ENCODE results near the gene EID1.
"Not testable (repeated sequence)": the region's sequence is repeated elsewhere in the genome, so short reads cannot be mapped to it uniquely, and the experiment has no call there.

EID1 gene

DNA sequence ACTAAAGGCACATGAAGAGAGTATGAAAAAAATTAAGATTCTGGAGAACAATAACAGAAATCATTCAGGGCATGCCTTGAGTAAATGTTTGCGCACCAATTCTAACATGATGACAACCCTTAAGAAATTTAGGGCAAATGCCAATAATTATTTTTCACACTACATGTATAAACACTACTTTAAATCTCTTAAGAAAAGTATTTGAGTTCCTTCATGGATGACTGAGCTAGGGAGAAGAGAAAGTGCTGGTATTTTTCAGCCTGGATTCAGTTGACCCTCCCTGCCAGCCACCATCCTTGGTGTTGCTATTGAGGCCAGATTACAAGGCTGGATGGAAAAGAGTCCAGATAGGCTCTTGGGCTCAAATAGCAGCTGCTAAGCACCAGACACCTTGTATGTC is 8.0 kb upstream of the EID1 start:
- no peak for DNase-seq (ENCODE audit: low spot score)

DNA sequence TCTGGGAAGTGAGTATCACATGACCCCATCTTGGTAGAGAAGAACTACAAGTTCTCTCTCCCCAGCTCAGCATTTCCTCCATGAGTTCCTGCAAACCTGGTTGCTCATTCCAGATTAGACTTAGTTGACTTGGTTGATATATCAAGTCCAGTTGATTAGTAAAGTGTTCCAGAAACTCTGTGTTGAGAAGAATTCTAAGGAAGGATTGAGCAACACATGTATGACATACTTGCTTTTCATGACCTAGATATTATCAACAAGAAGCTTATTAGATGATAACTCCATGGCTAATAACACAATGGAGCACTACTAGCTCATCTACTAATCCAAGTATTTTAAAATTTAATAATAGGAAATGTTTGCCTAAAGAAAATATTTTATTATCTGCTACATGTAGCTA is 6.4 kb upstream of the EID1 start:
- DNase-seq (ENCODE audit: low spot score), result no peak

DNA sequence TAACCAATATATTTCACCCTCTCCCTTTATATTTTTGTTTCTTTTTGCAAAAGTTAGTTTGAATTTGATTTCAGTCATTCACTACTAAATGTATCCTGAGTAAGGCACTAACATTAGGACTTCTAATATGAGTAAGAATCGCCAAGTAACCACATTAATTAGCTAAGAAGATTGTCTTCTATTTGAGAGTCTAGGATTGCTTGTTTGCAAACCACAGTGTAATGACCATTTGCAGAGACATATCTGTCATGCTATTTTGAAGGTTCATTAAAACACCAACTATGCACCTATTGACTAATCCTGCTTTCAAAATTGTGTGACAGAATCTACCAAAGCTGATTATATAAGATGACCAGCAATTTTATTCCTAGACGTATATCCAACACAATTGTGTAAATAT is 5.3 kb upstream of the EID1 start:
- DNase-seq (ENCODE audit: low spot score), result no peak

DNA sequence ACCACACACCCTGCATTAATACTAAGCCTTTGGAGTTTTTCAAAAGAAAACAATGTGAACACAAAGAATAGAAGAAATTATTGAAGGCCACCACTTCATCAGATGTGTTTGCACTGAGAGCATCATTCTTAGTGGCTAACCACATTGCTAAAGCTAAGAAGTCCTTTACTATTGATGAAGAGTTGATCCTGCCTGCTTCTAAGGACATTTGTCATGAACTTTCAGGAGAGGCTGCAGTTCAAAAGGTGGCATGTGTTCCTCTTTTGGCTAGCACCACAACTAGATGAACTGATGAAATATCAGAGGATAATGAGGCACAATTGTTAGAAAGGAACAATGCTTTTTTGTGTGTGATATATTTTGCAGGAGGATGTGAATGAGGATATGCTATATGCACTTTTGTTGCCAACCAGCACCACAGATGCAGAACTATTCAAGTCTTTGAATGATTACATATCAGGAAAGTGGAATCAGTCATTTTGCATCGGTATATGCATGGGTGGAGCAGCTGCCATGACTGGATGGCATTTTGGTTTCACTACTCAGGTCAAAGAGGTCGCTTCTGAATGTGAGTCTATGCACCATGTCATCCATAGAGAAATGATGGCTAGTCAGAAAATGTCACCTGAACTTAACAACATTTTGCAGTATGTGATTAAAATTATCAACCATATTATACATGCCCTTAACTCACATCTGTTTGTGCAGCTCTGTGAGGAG is 2.5 kb upstream of the EID1 start:
- DNase-seq (ENCODE audit: low spot score), result no peak

DNA sequence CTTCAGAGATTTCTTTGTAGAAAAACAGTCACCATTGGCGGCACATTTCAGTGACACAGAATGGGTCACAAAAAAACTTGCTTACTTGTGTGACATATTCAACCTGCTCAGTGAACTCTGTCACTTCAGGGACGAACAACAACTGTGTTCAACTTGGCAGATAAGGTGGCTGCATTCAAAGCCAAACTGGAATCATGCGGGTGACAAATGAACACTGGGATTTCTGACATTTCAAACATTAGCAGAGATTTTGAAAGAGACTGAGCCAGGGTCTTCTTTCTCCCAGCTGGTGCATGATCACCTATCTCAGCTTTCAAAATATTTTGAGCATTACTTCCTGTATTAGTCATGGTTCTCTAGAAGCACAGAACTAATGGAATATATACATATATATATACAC is 1.9 kb upstream of the EID1 start:
- no peak for DNase-seq (ENCODE audit: low spot score)

DNA sequence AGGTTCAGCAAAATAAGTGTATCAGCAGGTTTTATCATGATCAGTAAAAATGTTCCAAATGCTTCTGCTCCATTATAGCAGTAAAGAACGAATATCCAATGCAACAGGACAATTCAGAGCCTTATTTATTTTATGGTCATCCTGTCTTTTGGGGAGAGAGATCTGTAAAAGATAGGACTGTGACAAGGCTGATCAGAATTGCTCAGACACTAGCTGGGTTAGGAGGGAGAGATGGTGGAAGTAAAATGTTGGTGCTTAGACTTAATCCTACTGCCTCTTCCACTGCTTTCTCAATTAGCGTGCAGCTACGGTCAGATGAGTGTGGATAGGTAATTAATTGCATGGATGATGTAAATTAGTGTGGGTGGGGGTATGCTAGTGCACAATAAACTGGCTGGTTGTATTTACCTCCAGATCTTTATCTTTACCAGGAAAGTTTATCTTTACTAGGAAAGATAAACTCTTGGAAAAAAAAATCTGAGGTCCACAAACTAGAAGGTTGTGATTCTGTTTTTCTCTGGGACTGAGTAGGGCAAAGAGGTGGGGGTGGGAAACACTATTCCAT is 2.2 kb downstream of the EID1 start:
- DNase-seq (ENCODE audit: low spot score), result no peak

DNA sequence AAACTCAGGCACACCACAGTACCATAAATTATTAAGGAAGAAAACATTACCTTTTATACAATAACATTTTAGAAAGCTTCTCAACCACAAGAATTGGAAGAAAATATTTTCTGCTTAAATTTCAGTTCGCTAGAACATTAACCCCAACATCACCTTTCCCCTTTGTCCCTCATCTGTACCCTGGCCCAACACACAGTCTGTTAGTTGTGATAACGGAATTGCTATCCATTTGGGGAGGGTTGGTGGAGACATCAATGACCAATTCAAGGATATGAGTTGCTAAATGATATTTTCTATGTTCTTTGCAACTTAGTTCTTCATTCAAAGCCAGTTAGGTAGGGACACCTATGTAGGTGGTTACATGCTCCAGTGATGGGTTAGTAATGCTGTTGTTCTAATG is 5.8 kb downstream of the EID1 start:
- DNase-seq (ENCODE audit: low spot score), result no peak

GRCh38 chr15:48887144-48887543 is 9.2 kb downstream of the EID1 start:
- no peak for DNase-seq (ENCODE audit: low spot score)

DNA sequence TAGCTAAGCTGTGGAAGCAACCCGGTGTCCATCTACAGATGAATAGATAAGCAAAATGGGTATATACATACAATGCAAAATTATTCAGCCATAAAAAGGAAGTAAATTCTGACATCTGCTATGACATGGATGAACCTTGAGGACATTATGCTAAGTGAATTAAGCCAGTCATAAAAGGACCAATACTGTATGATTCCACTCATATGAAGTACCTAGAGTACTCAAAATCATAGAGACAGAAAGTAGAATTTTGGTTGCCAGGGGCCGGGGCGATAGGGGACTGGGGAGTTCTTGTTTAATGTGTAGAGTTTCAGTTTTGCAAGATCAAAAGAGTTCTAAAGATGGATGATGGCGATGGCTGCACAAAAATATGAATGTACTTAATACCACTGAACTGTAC is 10.3 kb downstream of the EID1 start:
- no peak for DNase-seq (ENCODE audit: low spot score)

DNA sequence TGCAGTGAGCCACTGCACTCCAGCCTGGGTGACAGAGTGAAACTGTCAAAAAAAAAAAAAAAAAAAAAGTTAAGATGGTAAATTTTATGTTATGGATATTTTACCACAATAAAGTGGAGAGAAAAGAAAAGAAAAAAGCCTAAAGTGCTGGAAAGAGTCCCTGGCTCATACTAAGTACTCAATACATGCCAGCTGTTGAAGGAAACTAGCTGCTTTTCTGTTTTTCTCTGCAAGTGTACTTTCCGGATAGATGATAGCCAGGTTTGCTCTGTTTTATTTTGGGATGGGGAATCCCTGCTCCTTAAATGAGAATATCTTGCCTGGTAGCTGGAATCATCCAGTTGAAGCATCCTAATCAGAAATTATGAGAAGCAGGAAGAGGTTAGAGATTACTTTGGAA is 10.9 kb downstream of the EID1 start:
- no peak for DNase-seq (ENCODE audit: low spot score)

- DNase-seq (ENCODE audit: low spot score), result no peak
Measured at GRCh38 chr15:48889925-48890324, 12.0 kb downstream of the EID1 start.

- DNase-seq (ENCODE audit: low spot score), result no peak
Measured at GRCh38 chr15:48890375-48890972, 12.5 kb downstream of the EID1 start.

DNA sequence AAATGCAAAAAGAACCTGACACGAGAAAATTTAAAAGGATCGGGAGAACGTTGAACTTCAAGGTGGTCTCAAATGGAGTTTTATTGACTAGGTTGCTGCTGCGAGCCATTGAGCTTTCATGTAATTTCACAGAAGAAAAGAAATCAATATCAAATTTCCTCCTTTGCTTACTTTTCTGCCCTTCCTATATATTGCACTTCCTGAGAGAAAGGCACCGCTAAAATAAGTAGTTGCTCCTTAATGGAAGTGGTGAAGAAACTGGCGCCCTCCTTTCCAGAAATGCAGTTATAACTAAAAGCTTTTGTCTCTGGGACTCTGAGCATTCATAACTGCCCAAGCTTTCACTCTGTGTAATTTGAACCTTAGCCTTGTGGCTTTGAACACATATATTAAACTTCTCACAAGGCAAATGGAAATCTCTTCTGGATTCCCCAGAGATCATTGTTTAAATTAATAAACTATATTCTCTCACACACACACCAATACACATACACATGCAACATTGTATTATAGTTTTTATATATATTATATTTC is 13.4 kb downstream of the EID1 start:
- DNase-seq (ENCODE audit: low spot score), result no peak

GRCh38 chr15:48893311-48893710 is 15.4 kb downstream of the EID1 start:
- no peak for DNase-seq (ENCODE audit: low spot score)

DNA sequence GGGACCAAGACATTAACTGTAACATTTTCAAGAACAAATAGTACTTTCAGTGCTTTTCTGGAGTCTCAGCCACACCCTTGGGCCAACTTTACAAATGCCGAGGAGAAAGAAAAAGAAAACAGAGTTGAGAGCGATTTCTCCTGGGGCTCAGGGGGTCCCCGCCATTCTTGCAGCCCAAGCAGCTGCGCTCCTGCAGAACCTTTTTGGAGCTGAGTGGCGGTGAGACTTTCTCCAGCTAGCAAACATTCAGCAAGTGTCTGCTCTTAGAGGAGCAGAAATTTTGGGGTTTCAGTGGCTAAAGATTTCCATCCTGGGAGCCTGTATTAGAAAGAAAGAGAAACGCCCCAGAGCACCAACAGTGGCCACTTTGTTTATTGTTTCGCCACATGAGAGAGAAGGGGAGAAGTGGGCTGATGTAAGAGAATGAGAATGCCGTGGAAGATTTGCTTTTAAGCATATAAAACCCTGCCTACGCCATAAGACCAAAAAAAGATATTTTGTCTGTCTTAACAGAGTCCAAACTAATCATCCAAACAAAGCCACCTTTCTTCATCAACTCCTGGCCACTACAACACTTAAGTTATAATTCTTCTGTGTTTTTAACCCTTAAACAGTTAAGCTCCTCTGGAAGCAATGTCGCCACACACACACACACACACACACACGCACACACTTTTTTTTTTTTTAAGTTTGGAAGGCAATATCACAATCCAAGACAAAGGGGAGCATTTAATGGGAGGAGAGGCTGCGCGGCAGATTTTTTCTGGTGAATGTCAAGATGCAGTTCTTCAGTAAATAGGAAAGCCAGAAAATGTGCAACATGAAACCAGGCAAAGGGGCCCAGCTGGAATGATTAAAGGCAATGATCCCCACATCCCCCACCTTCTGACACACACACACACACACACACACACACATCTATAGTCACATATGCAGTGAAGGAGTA is 19.2 kb downstream of the EID1 start:
- DNase-seq (ENCODE audit: low spot score), result no peak

DNA sequence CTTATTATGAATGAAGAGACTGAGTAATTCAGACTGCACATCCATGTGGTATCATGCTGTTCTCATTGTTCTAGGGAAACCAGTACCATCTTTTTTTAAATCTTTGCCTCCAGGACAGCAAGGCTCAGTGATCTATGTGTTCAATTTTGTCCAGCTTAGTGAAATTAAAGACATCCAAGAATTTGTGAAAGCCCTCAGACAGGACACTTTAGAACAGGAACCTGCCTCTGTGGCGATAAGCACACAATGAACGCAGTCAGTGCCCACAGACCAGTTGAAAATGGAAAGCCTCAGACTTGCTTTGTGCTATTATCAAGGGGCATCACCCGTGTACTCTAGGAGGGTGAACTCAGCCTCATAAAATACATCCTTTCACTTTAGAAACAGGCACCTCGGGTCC is 20.1 kb downstream of the EID1 start:
- DNase-seq (ENCODE audit: low spot score), result no peak

- DNase-seq (ENCODE audit: low spot score), result no peak
Measured at GRCh38 chr15:48898446-48898845, 20.5 kb downstream of the EID1 start.

DNA sequence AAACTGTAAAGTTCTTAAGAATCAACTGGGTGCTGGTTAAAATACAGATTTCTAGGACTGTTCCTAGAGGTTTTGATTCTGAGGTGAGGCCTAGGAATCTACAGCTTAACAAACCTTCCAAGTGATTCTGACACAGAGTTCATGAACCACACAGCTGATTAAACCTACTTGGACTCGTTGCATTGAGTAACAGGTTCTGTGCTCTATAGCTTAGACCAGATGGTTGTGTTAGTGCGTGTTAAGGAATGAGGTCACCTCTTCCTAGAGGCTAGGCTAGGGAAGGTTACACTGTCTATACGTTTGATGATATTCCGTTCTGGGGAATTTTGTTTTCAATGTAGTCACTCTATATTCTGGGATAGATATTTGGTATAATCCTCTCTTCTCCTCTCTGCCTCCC is 21.9 kb downstream of the EID1 start:
- DNase-seq (ENCODE audit: low spot score), result no peak

GRCh38 chr15:48904758-48905157 is 26.8 kb downstream of the EID1 start:
- DNase-seq (ENCODE audit: low spot score), result no peak

DNA sequence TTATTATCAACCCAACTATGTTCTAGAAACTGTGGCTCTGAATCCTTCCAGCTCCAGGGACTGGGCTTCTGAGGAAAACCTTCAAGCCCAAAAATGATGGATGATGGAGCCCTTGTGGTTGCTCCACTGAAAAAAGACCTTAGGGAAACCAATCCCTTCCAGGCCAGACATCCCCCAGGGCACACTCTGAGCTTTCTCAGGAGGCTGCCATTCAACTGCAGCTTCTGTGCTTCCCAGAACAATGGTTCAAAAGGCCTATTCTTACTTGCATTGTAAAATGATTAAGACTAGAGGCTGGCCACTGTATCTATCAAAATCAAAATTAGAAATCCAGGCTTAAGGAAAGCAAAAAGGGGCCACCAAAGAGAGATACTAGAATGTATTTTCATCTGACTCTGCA is 27.3 kb downstream of the EID1 start:
- no peak for DNase-seq (ENCODE audit: low spot score)

DNA sequence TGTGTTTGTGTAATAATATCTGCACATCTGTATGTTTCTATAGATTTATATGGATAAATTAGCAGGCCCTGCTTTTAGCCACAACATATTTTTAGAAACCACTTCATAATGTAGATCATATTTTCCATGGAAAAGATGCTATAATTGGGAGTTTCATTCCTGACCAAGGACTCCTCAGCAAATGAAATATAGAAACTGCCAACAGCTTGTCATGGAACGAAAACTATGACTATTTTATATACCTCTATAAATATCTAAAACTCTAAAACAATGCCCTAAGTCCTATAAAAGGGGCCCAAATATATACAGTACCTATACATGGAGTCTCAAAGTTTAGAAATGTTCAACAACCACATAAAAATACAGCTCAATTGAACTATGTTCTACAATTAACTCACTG is 27.9 kb downstream of the EID1 start:
- no peak for DNase-seq (ENCODE audit: low spot score)

- DNase-seq (ENCODE audit: low spot score), result not testable (repeated sequence)
Measured at GRCh38 chr15:48909313-48909712, 31.4 kb downstream of the EID1 start.

Data from CD4-positive, alpha-beta T cell treated with Interleukin-2 at 100 ng/mL for 4 hours (primary cell).